Hematopoietic multipotent progenitor cell treated with erythropoietin and hydrocortisone succinate and interleukin-3 and kit ligand, for 17 days (in vitro differentiated cells): ENCODE data around the gene CHD8.
"Not testable (repeated sequence)": the region's sequence is repeated elsewhere in the genome, so short reads cannot be mapped to it uniquely, and the experiment has no call there.

ENCODE experiments used
- DNase-seq: peaks from one replicate; pipeline ENCODE4 v3.0.0-alpha.2; 2015; ENCODE audit warnings: low spot score

The CHD8 gene, protein sequence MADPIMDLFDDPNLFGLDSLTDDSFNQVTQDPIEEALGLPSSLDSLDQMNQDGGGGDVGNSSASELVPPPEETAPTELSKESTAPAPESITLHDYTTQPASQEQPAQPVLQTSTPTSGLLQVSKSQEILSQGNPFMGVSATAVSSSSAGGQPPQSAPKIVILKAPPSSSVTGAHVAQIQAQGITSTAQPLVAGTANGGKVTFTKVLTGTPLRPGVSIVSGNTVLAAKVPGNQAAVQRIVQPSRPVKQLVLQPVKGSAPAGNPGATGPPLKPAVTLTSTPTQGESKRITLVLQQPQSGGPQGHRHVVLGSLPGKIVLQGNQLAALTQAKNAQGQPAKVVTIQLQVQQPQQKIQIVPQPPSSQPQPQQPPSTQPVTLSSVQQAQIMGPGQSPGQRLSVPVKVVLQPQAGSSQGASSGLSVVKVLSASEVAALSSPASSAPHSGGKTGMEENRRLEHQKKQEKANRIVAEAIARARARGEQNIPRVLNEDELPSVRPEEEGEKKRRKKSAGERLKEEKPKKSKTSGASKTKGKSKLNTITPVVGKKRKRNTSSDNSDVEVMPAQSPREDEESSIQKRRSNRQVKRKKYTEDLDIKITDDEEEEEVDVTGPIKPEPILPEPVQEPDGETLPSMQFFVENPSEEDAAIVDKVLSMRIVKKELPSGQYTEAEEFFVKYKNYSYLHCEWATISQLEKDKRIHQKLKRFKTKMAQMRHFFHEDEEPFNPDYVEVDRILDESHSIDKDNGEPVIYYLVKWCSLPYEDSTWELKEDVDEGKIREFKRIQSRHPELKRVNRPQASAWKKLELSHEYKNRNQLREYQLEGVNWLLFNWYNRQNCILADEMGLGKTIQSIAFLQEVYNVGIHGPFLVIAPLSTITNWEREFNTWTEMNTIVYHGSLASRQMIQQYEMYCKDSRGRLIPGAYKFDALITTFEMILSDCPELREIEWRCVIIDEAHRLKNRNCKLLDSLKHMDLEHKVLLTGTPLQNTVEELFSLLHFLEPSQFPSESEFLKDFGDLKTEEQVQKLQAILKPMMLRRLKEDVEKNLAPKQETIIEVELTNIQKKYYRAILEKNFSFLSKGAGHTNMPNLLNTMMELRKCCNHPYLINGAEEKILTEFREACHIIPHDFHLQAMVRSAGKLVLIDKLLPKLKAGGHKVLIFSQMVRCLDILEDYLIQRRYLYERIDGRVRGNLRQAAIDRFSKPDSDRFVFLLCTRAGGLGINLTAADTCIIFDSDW (N-terminal part only)

DNA sequence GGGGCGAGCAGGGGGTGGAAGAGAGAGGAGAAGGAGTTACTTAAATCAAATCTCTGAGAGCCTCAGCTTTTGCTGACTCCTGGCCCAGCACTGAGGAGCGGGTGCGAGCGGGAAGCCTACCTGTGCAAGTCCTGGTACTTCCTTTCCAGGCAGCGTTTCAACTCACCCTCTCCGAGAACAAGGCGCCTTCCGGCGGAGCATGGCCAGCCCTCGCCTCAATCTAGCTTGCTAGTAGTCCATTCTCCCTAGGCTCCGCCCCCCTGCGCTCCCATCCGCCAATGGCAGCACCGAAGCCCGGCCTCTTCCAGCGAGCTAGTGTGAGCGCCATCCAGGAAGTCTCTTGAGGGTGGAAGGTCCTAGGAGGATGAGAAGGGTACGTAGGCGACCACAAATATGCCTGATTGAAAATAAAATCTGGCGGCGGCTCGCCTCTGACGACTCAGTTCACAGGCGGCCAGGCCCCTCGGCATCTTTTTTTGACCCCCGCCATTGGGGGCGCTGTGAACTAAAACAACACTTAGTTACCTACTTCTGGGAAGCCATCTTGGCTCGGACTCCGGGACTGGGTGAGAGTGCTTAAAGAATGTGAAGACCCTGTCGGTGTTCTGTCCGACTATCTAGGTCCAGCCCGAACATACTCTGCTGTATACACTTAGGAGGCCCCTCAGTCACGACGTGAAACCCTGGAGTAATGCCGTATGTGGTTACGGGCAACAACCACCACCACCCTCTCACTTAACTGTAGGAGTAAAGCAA, at the start of gene CHD8:
TSS of gene CHD8 (minus strand) at position 212 of the 756 bp plus-strand sequence. CDS start 24,480 bp downstream, outside the sequence.
- DNase-seq = peak; percentile 99

DNA sequence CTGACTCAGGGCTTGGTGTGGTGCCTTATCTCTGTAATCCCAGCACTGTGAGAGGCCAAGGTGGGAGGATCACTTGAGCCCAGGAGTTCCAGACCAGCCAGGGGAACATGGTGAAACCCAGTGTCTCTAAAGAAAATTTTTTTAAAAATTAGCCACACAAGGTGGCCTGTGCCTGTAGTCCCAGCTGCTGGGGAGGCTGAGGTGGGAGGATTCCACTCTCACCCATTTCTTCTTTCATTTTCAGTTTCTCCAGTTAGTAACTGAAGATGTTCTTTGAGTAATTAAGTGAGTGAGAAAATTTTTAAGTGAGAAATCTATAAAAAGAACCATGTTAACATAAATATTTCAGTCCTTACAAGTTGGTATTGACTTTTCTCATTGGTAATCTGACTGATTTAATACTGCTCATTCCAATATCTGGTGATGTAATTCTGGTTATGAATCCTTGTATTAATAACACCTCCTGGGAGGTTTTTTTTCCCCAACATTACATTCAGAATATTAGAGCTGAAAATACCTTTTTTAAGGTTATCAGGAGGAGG, 49.2 kb upstream of the CHD8 start:
- DNase-seq = no peak

DNA sequence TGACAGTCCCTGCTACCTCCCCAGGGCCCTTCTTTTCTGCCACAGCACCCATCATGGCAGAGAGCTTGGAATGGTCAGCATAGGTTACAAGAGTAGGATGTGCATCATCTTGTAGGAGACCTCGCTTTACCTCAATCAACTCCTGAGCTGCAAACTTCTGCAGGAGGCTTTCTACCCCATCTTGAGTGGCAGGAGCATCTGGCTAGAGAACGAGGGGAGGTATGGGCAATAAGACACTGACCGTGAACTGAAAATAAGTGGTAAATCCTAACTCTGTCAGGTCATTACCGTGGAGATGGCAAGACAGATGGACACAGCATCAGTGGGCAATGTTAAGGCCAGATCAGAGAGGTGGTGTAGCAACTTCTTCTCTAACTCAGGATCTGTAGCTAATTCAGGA, 47.5 kb upstream of the CHD8 start:
- DNase-seq = no peak

DNA sequence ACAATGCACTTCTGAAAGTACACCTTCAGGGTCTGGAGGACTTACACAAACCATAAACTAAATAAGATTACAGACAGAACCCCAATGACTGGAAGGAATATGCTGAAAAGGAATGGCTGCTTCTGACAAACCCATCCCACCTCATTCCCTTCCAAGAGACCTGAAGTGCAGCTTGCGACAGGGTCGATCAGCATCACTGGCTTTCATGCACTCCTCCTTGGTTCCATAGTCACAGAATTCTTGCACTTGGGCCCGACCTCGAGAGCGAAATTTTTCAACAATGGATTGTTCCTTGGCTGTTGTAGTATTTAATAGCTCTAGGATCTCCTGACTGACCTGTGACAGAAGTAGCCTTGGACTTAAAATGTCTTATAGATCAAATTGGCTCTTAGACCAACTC, 45.6 kb upstream of the CHD8 start:
- DNase-seq = no peak

DNA sequence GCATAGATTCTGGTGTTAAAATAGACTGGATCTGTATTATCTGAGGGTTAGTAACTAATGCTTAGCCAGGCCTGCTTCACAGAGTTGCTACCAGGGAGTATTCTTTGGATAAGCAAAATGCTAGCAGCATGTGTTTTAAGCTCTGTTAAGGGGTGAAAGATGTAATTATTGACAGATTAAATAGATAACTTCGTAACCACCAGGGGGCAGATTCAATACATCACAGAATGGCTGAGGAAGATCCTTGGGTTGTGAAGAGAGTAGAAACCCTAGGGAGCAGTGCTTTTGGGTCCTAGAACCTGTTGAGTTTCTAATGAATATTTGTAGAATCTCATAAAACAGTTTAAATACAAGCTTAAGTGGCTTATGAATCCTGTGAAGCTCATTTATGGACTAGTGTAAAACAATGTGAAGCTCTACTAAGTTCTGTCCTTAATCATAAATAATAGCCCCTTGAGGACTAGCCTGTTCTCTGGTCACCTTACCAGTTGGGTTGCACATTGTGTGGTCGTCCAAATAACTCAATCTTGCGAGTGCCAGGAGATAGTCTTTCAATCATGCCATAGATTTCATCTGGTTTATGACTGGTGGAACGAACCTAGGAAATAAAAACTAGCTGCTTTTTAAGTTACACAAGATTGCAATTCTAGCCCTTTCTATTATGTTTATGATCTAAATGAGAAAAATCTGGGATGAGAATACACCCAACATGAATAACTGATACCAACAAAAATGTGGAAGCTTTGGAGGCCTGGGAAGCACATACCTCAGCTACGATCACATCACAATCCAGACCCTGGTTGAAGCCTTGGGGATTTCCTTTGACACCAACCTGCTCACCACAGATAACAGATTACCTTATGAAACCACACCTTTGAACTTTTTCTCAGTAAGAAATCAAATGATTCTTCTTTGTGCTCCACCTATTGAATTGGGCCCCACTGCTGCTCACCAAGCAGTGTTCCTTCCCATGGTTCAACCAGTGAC, 42.9 kb upstream of the CHD8 start:
- peak; percentile 67 for DNase-seq

DNA sequence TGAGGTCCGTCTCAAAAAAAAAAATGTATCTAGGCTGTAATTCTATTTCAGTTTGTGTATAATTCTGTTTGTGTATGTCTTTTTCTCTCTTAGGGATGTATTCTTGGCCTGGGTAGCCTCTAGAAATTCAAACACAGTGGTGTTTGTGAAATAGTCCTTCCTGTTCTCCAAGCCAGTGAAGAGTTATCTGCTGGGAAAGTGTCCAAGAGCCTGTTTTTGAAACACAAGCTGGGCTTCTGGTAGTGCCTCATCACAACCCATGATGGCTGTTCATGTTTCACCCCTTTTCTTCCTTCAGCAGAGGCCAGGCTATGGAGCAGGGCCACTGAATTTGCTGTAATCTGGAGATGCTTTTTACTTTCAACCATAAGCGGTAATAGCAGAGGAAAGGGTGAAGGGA, 40.5 kb upstream of the CHD8 start:
- DNase-seq = no peak

DNA sequence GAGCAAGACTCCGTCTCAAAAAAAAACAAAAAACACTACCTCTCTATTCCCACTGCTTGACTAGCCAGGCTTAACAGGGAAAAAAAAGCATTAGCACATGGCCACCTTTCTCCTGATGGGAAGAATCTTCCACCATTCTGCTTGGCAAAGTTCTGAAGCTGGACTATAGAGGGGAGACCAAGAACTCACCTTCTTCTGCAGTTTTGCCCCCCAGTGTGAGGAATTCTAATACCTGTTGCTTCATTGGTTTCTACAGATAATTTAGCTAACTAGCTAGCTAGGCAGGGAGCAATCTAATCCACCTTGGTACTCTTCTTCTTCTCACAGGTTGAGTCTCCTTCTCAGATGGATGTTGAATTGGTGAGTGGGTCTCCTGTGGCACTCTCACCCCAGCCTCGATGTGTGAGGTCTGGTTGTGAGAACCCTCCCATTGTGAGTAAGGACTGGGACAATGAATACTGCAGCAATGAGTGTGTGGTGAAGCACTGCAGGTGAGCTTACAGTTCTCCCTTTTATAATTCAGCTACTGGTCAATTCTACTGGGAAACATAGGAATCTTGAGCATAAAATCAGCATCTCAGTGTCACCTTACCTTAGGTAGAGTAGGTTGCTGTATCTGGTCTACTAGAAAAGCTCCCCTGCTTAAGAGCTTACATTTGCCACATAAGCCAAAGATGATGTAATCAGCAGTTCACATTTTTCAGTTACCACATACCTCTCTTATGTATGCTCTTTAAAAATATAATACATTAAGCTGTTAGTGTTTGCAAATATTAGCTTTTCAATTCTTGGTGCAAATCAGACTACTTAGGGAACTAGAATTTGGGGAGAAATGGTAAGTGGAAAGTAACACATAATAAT, 39.2 kb upstream of the CHD8 start:
- DNase-seq = no peak

DNA sequence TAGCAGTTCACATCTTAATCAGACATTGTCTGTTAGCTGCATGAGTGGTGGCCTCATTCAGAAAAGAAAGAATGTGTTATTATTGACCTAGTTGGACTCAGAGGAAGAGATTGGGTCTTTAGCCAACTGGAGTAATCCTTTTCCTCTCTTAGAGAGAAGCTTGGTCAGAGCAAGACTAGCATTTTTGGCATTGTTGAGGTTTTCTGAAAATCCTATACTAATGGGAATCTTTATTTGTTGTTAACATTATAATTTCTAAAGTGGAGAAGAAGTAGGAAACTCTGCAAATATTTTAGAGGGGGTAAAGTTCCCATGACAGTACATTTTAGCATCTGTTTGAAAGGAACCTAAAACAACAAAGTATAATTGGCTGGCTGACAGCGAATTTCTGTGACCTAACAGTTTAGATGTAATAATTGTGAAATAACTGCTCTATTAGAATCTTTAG, 30.7 kb upstream of the CHD8 start:
- DNase-seq = no peak

DNA sequence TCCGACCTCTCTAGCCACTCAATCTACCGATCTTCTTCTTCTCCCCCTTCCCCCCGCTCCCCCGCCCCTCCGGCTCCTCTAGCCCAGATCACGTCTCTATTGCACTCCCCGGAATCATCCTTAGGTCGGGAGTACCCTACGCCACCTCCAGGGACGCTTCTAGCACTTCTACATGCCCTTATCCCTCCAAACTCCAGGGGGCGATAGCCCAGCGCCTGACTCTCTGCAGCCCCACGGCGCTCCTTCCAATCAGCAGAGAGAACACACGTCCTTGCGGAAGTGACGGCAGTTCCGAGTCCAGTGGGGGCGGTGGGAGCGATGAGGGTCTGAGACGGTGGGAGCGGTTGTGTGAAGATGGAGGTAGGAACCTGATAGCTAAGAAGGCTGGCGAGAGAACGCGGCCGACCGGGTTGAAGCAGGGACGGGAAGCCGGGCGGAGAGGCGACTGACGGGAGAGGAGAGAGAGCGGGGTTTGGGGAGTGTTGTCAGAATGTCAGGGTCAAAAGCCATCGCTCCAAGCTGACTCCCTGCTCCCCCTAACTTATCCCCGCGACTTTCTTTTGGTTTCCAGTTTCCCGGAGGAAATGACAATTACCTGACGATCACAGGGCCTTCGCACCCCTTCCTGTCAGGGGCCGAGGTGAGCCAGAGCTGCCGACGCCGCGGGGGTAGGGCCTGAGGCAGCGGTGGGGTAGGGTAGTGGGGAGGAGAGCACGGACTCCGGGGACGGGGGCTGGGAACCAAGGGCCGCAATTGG, 21.2 kb upstream of the CHD8 start, which contains the start of the genes RAB2B and TOX4:
TSS of gene RAB2B (minus strand) at position 35 of the 757 bp plus-strand sequence. CDS start 87 bp downstream, outside the sequence.
TSS of gene TOX4 (plus strand) at position 271 of the 757 bp plus-strand sequence. CDS start at position 355, 84 bp downstream.
- peak; percentile 98 for DNase-seq

DNA sequence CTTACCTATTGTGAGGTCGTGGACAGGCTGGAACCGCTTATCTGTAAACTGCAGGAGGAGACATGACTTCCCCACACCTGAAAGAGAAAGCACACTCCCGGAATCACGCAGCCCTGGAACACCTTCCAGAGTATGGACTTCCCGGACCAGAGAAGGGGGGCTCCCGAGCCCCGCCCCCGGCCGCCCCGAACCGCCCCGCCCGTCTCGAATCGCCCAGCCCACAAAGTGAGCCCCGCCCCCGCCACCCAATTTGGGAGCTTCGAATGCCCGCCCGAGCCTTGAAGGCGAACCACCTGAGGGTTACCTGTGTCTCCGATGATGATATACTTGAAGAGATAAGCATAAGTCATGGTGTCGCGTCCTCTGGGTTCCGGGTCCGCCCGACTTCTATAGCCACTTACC, 20.6 kb upstream of the CHD8 start:
- no peak for DNase-seq

DNA sequence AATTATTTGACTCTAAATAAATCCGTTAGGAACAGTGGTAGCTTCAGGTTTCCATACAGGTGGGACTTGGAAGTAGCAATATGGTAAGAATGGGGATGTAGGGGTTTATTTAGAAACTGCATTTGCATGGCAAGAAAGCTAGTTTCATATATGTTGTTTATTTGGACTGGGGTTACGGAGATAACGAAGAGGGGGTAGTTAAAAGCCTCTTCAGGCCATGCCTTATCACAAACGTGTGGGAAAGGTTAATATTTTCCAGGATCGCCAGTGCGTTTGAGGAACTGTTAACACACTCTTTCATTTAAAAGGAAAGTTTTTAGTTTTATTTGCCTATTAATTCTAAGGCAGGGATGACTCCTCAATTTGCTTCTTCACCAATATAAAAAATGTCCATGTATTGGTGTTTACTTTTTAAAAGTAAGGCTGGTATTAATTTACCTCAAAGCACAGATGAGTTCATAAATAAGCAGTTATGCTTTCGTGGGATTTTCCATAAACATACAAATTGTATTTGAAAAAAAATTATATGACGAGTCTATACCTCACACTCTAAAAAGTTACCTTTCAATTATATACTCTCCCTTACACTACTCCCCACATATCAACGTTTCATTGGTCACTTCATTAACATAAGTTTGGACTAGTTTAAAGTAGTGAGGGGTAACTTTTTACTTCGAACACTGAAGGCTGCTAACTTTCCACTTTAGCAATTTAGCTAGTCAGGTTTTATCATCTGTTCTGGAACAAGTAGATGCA, 20.0 kb upstream of the CHD8 start:
- DNase-seq = peak; percentile 36

DNA sequence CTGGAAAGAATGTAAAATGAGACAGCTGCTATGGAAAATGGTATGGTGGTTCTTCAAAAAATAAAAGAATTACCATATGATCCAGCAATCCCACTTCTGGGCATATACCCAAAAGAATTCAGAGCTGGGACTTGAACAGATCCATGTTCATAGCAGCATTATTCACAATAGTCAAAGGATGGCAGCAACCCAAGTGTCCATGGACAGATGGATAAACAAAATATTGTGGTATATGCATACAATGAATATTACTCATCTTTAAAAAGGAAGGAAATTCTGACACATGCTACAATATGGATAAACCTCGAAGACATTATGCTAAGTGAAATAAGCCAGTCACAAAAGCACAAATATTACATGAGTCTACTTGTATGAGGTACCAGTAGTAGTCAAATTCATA, 11.7 kb upstream of the CHD8 start:
- no peak for DNase-seq

DNA sequence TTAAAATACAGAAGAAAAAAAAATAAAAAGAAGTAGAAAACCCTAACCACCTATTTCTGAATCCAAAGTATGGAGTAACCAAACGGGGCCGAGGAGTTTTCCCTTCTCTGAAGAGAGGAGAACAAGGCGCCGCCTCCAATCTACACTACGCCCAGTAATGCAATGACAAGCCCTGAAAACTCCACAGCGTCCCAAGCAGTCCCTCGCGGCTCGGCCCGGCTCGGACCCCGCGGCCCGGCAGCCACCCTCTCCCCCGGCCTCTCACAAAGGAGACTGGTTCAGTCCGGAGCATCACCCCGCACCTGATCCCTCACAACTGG, 371 bp downstream of the CHD8 start:
- no peak for DNase-seq

DNA sequence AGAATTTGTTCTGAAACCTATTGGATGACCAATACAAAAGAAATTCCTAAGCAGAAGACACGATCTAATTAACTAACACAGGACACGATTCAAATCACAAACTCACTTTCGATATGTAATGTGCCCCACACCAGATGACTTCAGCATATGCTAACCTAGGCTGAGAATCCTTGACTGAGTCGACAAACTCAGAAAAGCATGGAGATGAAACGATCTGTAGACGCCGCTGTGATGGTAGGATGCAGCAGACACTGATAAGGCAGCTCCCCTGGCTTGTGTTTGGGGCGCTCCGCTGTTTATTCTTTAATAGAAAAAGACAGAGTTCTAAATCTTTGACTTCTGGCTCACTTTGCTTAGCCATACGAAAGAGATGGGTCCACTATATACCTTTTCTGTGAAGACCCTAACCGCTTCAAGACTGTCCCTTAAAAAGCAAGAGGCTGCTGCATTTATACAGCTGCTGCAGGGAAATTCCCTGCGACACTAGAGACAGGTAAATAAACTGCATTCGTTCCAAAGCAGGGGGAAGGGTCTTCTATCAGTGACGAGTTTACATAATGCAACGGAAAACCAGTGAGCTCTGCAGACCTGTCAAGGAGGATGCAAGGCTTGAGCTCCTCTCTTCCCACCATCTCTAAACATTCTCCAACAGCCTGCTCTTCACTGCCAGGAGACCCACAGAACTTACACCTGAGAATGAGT, 929 bp downstream of the CHD8 start:
- DNase-seq = peak; percentile 17

DNA sequence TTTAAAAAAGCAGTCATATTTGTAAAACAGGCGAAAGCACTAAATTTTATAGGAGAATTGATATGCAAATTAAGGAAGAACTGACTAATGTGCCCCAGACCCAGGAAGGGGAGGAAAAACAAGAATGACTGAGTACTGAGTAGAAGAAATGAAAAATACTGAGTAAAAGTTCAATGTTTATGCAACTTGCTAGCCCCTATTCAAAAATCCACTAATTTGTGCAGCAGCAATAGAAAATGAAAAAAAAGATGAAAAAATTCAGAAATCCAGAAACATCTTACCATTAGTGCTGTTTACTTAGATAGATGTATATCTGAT, 6.1 kb downstream of the CHD8 start:
- DNase-seq = no peak

DNA sequence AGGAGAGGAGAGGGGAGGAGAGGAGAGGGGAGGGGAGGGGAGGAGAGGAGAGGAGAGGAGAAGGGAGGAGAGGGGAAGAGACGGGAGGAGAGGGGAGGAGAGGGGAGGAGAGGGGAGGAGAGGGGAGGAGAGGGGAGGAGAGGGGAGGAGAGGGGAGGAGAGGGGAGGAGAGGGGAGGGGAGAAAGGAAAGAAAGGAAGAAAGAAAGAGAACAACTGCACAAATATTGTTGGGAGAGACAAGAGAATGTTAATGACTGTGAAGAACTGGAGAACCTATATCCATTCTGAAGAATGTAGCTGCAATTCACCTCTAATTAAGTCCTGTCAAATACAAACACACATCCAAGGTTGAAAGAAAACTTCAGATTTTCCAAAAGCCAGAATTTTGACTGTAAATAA, 13.3 kb downstream of the CHD8 start:
- not testable (repeated sequence) for DNase-seq

DNA sequence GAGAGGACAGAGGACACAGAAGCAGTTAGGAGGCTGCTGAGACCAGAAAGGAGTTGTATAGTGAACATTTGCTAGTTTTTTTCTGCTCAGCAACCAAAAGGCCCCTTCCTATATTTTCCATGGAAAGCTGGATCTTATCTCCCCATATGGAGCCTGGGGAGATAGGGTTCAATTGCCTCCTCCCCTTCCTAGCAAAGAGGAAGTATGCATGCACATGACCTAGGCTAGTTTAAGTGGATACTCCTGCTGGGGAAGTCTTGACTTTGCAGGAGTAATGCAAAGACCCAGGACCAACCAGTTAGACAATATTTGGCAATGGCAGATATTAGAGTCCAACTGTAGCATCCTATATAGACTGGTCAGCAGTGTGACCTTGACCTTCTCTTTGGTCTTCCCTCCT, 15.1 kb downstream of the CHD8 start:
- DNase-seq = no peak
